Heart left ventricle (tissue), 16 donors: ENCODE results near the gene CAPN7. TPM values are rescaled to one million over a fixed set of nuclear protein-coding genes. Genes with fewer than 3 reads are reported as not detected.

Source experiments
- ATAC-seq, 4 donors: fragments of 200-7000 bp; cut with Tn5 transposase; one replicate each; pipeline ENCODE4 v1.9.1; 2020 to 2022; ENCODE audit warnings: moderate library complexity in 4 of 4, mild to moderate bottlenecking in 3 of 4, moderate number of reproducible peaks in 1 of 4
- DNase-seq, 5 donors: peaks; one replicate each; pipeline ENCODE4 v3.0.0-alpha.2; 2020
- H3K27ac ChIP-seq, 12 donors: fragments of 200-600 bp; sonication (generic) in 4 of 12; one replicate each; pipeline versions ENCODE4 v1.5.0 to v1.8.0; 2016 to 2022; ENCODE audit warnings: mild to moderate bottlenecking in 2 of 12
- H3K27me3 ChIP-seq, 9 donors: fragments of 200-600 bp; sonication (generic) in 2 of 9; one replicate each; pipeline versions ENCODE4 v1.5.1 to v1.8.0; 2016 to 2022; ENCODE audit warnings: mild to moderate bottlenecking in 3 of 9
- H3K36me3 ChIP-seq, 9 donors: fragments of 200-600 bp; sonication (generic) in 2 of 9; one replicate each; pipeline versions ENCODE4 v1.5.0 to v1.8.0; 2018 to 2022; ENCODE audit warnings: mild to moderate bottlenecking in 2 of 9
- H3K4me1 ChIP-seq, 12 donors: fragments of 200-600 bp; sonication (generic) in 4 of 12; one replicate each; pipeline versions ENCODE4 v1.5.0 to v1.8.0; 2016 to 2022; ENCODE audit warnings: mild to moderate bottlenecking in 3 of 12
- H3K4me3 ChIP-seq, 12 donors: fragments of 200-600 bp; sonication (generic) in 4 of 12; one replicate each; pipeline versions ENCODE4 v1.5.0 to v1.8.0; 2017 to 2022; ENCODE audit warnings: mild to moderate bottlenecking in 9 of 12, moderate library complexity in 4 of 12
- H3K9me3 ChIP-seq, 12 donors: fragments of 200-600 bp; sonication (generic) in 4 of 12; one replicate each; pipeline versions ENCODE4 v1.5.0 to v1.8.0; 2016 to 2022; ENCODE audit warnings: mild to moderate bottlenecking in 1 of 12
- CTCF ChIP-seq, 12 donors: fragments of 200-600 bp; sonication (generic) in 4 of 12; IDR thresholded peaks; one replicate each; pipeline versions ENCODE4 v1.5.0 to v1.8.0; 2018 to 2022; ENCODE audit warnings: antibody characterized with exemption in 12 of 12, mild to moderate bottlenecking in 5 of 12
- POLR2A ChIP-seq, 2 donors: fragments of 450-650 bp; IDR thresholded peaks; one replicate each; pipeline ENCODE4 v1.6.1; 2017; ENCODE audit warnings: antibody characterized with exemption in 2 of 2, mild to moderate bottlenecking in 2 of 2, moderate library complexity in 2 of 2
- WGBS, 4 donors: extraction: QIAGEN DNeasy Blood & Tissue Kit in 2 of 4; methylation state at CpG; one replicate each; pipeline versions ENCODE4 v1.1.5 to v1.1.7; 2013 to 2018; 5-methylcytosine and 5-hydroxymethylcytosine counted together
- intact Hi-C, 10 donors: fragments of 100-400 bp; cut with DNase I; formaldehyde crosslinking; loops; one replicate each; pipeline versions ENCODE4 v1.11.1 to v1.14.2; 2022
- polyA plus RNA-seq, 2 donors: library from polyadenylated mRNA; stranded (reverse); fragments of 200-250 nt; gene quantifications; one replicate each; pipeline ENCODE4 v1.2.3, GENCODE V29; 2013
- total RNA-seq, 9 donors: library from RNA; depleted of rRNA in 2 of 9; stranded (reverse); fragments of >200 nt in 2 of 9; fragmentation: NEBNext Ultra II Directional in 3 of 9; extraction: Animal tissue kit (Norgen Biotek cat#: 25700) in 3 of 9; gene quantifications; one replicate each; pipeline versions ENCODE4 v1.1.0 to v1.2.4, GENCODE V29; 2016 to 2023
- donor health status: ischemic (EF 13 %, LVEDD 7.1; RV severe dilation, severe dysfunction).
- donor health status: healthy with polysubstance abuse.
- donor health status: DM: no; HTN: yes; CAD: no.
- donor health status: DM: no; HTN: no; CAD: no.
- donor health status: ischemic (EF 25% LVEDD 6.9; RV normal size, moderate dysfunction).
- donor health status: ischemic (EF 25% LVEDD 5.7; RV mildly dilated, moderate dysfunction).
- donor health status: healthy.
- donor health status: DM: yes; HTN: yes; CAD: no.
- donor health status: ischemic (EF 35%, LVEDD 5.7; RV mildly dilated, moderate dysfunction).
- donor health status: nonischemic (EF 11% LVEDD 7.7; RV severe dilation, severe dysfunction).
- donor health status: DM: yes; HTN: yes; CAD: no.
- donor health status: PGD.
- donor health status: ischemic (EF 29% LVEDD 5.4; RV normal size, mild dysfunction).
- donor health status: nonischemic (EF 23%, LVEDD 6.1; RV moderate dilation, normal function).

Gene CAPN7
- total and polyA plus RNA-seq, 11 donors, result 9.1 to 38.2 (median 24.2) TPM

DNA sequence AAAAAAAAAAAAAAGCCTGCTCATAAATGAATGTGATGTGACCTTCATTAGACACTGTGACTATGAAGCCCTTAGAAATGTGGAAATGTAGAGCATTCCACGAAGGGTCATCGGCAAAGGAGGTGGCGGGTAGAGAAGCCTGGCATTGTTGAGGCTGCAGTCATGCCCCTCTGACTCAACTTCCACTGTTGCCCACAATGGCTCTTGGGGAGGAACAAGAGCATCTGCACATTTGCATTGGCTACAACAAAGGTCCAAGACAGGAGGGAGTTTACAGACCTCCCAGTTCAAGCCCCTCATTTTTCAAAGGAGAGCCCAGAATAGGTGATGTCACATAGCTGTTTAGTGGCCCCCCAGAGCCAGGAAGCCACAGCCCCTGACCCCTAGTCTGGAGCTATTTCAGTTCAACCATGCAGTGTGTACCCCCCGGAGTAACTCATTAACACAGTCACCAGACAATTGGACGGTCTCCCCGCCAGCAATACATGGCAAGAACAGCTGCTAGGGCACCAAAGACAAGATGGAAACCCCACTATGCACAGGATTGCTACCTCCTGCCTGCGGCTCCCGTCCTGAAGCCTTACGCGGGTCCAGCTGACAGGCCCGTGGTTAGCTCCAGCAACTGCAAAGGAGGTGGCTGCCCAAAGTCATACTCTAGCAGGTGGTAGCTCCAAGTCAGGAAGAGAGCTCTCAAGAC is 70.1 kb downstream of the CAPN7 start:
- Histone ChIP-seq H3K9me3 (no peaks in the 10 kb centered on the region), H3K27me3 (no peaks in the 10 kb centered on the region), H3K4me3 (no peak overlapping the region), H3K36me3 (no peaks in the 10 kb centered on the region), H3K27ac (no peak overlapping the region), H3K4me1 (peaks cover 0 to 39% (median 0%) of the 10 kb centered on the region in 12 donors)
- no peak for DNase-seq
- intact Hi-C loops, result no loop called here
- WGBS, 4 donors, result 94 to 96% (median 94%) methylated on average over 11 of the region's 11 CpGs
- TF ChIP-seq CTCF (IDR thresholded peaks at IDR 0.05) (no peak), POLR2A (IDR thresholded peaks at IDR 0.05) (no peak)
- no peak for ATAC-seq

DNA sequence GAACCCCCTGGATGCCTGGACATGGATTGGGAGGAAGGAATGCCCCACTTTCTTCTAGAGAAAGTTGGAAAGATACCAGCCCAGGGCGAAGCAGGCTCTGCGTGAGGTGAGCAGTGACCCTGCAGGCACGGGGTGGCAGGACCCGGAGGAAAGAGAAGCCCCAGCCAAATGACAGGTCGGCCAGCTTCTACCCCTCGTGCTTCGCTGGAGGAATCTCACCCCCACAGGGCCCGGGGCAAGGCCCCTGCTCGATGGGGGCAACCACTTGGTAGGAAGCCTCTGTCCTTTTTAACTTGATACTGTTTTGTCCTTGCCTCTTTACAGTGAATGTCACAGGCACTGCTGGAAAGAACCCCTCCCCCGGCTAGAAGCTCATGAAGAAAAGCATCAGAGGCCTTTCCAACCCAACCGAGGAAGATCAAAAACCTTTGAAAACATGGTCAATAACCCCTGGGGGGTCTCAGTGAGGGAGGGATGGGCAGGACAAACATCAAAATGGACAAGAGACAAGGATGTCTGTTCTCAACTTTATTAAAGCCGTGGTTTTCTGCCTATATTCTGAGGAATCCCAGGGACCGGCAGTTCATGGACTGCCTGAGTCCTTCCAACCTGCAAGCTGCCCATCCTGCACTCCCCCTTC is 71.9 kb downstream of the CAPN7 start:
- no peaks in the 10 kb centered on the region for H3K9me3 ChIP-seq
- no peak overlapping the region for H3K4me3 ChIP-seq
- no peak for DNase-seq
- intact Hi-C loops, result no loop called here
- H3K27me3 ChIP-seq, result no peaks in the 10 kb centered on the region
- no peak for ATAC-seq
- no peak for TF ChIP-seq CTCF (IDR thresholded peaks at IDR 0.05)
- TF ChIP-seq POLR2A (IDR thresholded peaks at IDR 0.05), result no peak
- H3K36me3 ChIP-seq, result no peaks in the 10 kb centered on the region
- peaks cover 0 to 22% (median 0%) of the 10 kb centered on the region in 12 donors for H3K4me1 ChIP-seq
- no peak overlapping the region for H3K27ac ChIP-seq
- 73 to 77% (median 77%) methylated on average over 12 to 13 of the region's 13 CpGs for WGBS, 4 donors

- DNase-seq, result no peak
- Histone ChIP-seq H3K4me1 (peaks cover 0 to 16% (median under 1%) of the 10 kb centered on the region in 12 donors), H3K36me3 (no peaks in the 10 kb centered on the region), H3K4me3 (no peak overlapping the region), H3K9me3 (no peaks in the 10 kb centered on the region), H3K27ac (no peak overlapping the region), H3K27me3 (no peaks in the 10 kb centered on the region)
- 72 to 80% (median 76%) methylated on average over 4 of the region's 4 CpGs for WGBS, 4 donors
- intact Hi-C loops, result no loop called here
- no peak for ATAC-seq
- TF ChIP-seq POLR2A (IDR thresholded peaks at IDR 0.05), result no peak
- TF ChIP-seq CTCF (IDR thresholded peaks at IDR 0.05), result no peak
These were observed 73.2 kb downstream of the CAPN7 start for GRCh38 chr3:15279205-15279604.

GRCh38 chr3:15279671-15280402 is 73.8 kb downstream of the CAPN7 start:
- Histone ChIP-seq H3K36me3 (no peaks in the 10 kb centered on the region), H3K27me3 (no peaks in the 10 kb centered on the region), H3K9me3 (no peaks in the 10 kb centered on the region), H3K4me3 (no peak overlapping the region), H3K4me1 (peaks cover 0 to 21% (median 7%) of the 10 kb centered on the region in 12 donors), H3K27ac (no peak overlapping the region)
- TF ChIP-seq CTCF (IDR thresholded peaks at IDR 0.05), result no peak
- no peak for TF ChIP-seq POLR2A (IDR thresholded peaks at IDR 0.05)
- ATAC-seq, result no peak
- 85 to 89% (median 86%) methylated on average over 12 of the region's 12 CpGs for WGBS, 4 donors
- intact Hi-C loops, result no loop called here
- DNase-seq, result no peak
